Measurements from ENCODE around the gene SEMA5B.

GRCh38 chr3:122936335-122936734 is 91.2 kb downstream of the SEMA5B start:
- no peak for TF ChIP-seq RAD21 (IDR thresholded peaks at IDR 0.05)
- TF ChIP-seq, protein P1, sequence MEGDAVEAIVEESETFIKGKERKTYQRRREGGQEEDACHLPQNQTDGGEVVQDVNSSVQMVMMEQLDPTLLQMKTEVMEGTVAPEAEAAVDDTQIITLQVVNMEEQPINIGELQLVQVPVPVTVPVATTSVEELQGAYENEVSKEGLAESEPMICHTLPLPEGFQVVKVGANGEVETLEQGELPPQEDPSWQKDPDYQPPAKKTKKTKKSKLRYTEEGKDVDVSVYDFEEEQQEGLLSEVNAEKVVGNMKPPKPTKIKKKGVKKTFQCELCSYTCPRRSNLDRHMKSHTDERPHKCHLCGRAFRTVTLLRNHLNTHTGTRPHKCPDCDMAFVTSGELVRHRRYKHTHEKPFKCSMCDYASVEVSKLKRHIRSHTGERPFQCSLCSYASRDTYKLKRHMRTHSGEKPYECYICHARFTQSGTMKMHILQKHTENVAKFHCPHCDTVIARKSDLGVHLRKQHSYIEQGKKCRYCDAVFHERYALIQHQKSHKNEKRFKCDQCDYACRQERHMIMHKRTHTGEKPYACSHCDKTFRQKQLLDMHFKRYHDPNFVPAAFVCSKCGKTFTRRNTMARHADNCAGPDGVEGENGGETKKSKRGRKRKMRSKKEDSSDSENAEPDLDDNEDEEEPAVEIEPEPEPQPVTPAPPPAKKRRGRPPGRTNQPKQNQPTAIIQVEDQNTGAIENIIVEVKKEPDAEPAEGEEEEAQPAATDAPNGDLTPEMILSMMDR (IDR thresholded peaks at IDR 0.05; ENCODE audit: low read depth, low read length, missing input control), result no peak
- no peak for TF ChIP-seq JUND (IDR thresholded peaks at IDR 0.05)
- TF ChIP-seq SP1 (IDR thresholded peaks at IDR 0.05), result no peak
- TF ChIP-seq MAX (IDR thresholded peaks at IDR 0.05), result no peak
- TF ChIP-seq REST (IDR thresholded peaks at IDR 0.05), result no peak
- TF ChIP-seq, protein P2, sequence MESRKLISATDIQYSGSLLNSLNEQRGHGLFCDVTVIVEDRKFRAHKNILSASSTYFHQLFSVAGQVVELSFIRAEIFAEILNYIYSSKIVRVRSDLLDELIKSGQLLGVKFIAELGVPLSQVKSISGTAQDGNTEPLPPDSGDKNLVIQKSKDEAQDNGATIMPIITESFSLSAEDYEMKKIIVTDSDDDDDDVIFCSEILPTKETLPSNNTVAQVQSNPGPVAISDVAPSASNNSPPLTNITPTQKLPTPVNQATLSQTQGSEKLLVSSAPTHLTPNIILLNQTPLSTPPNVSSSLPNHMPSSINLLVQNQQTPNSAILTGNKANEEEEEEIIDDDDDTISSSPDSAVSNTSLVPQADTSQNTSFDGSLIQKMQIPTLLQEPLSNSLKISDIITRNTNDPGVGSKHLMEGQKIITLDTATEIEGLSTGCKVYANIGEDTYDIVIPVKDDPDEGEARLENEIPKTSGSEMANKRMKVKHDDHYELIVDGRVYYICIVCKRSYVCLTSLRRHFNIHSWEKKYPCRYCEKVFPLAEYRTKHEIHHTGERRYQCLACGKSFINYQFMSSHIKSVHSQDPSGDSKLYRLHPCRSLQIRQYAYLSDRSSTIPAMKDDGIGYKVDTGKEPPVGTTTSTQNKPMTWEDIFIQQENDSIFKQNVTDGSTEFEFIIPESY (IDR thresholded peaks at IDR 0.05), result no peak
- no peak for TF ChIP-seq YY1 (IDR thresholded peaks at IDR 0.05)
- TF ChIP-seq ATF3 (IDR thresholded peaks at IDR 0.05), result no peak
- no peak for TF ChIP-seq GABPA (IDR thresholded peaks at IDR 0.05 in 1 of 2, conservative IDR thresholded peaks at IDR 0.05 in 1 of 2)
- no peak for TF ChIP-seq TAF1 (conservative IDR thresholded peaks at IDR 0.05)

Data from liver (tissue), 3 donors.